ENCODE measurements around the gene FRY.
A peak's percentile ranks its signal among the peaks of the same experiment; 100 is the strongest.

The FRY gene

GRCh38 chr13:32025730-32026129, 5.8 kb upstream of the FRY start:
- H3K27me3 ChIP-seq (ENCODE audit: insufficient read depth, poor library complexity, severe bottlenecking): no peaks in the 10 kb centered on the region
- TF ChIP-seq POLR2AphosphoS5 (IDR thresholded peaks at IDR 0.05; ENCODE audit: low read depth): no peak
- no peak for TF ChIP-seq CTCF (IDR thresholded peaks at IDR 0.05; ENCODE audit: insufficient read depth, low read length)
- no peak for TF ChIP-seq SPI1 (IDR thresholded peaks at IDR 0.05; ENCODE audit: borderline replicate concordance, low read depth)
- no peak for TF ChIP-seq GABPA (IDR thresholded peaks at IDR 0.05; ENCODE audit: low read depth)
- TF ChIP-seq REST (IDR thresholded peaks at IDR 0.05; ENCODE audit: insufficient replicate concordance, low read depth): no peak
- H3K4me3 ChIP-seq (replicated peaks; ENCODE audit: insufficient read depth, low read length): no peak overlapping the region
- H3K27ac ChIP-seq (replicated peaks): no peak overlapping the region
- DNase-seq (ENCODE audit: low read depth in 1 of 2, low spot score in 1 of 2): no peak

GRCh38 chr13:32026623-32027022, 5.0 kb upstream of the FRY start:
- DNase-seq (ENCODE audit: low read depth in 1 of 2, low spot score in 1 of 2): no peak
- Histone ChIP-seq H3K4me3 (replicated peaks; ENCODE audit: insufficient read depth, low read length) (no peak overlapping the region), H3K27me3 (ENCODE audit: insufficient read depth, poor library complexity, severe bottlenecking) (no peaks in the 10 kb centered on the region), H3K27ac (replicated peaks) (no peak overlapping the region)
- TF ChIP-seq GABPA (IDR thresholded peaks at IDR 0.05; ENCODE audit: low read depth) (no peak), SPI1 (IDR thresholded peaks at IDR 0.05; ENCODE audit: borderline replicate concordance, low read depth) (no peak), POLR2AphosphoS5 (IDR thresholded peaks at IDR 0.05; ENCODE audit: low read depth) (no peak)

GRCh38 chr13:32028711-32029110, 2.9 kb upstream of the FRY start:
- Histone ChIP-seq H3K27ac (replicated peaks) (peak overlapping the region; percentile 8), H3K4me3 (replicated peaks; ENCODE audit: insufficient read depth, low read length) (no peak overlapping the region), H3K27me3 (ENCODE audit: insufficient read depth, poor library complexity, severe bottlenecking) (no peaks in the 10 kb centered on the region)
- no peak for TF ChIP-seq REST (IDR thresholded peaks at IDR 0.05; ENCODE audit: insufficient replicate concordance, low read depth)
- no peak for TF ChIP-seq GABPA (IDR thresholded peaks at IDR 0.05; ENCODE audit: low read depth)
- no peak for TF ChIP-seq CTCF (IDR thresholded peaks at IDR 0.05; ENCODE audit: insufficient read depth, low read length)
- TF ChIP-seq POLR2AphosphoS5 (IDR thresholded peaks at IDR 0.05; ENCODE audit: low read depth): no peak
- TF ChIP-seq SPI1 (IDR thresholded peaks at IDR 0.05; ENCODE audit: borderline replicate concordance, low read depth): no peak
- DNase-seq (ENCODE audit: low read depth in 1 of 2, low spot score in 1 of 2): no peak

- peak overlapping the region; percentile 85 for H3K4me3 ChIP-seq (replicated peaks; ENCODE audit: insufficient read depth, low read length)
- H3K27me3 ChIP-seq (ENCODE audit: insufficient read depth, poor library complexity, severe bottlenecking): no peaks in the 10 kb centered on the region
- TF ChIP-seq SPI1 (IDR thresholded peaks at IDR 0.05; ENCODE audit: borderline replicate concordance, low read depth) (no peak), GABPA (IDR thresholded peaks at IDR 0.05; ENCODE audit: low read depth) (no peak), POLR2AphosphoS5 (IDR thresholded peaks at IDR 0.05; ENCODE audit: low read depth) (no peak), REST (IDR thresholded peaks at IDR 0.05; ENCODE audit: insufficient replicate concordance, low read depth) (no peak), CTCF (IDR thresholded peaks at IDR 0.05; ENCODE audit: insufficient read depth, low read length) (no peak)
- H3K27ac ChIP-seq (replicated peaks): no peak overlapping the region; the same call in 1 of the 2 replicates
- DNase-seq (ENCODE audit: low read depth in 1 of 2, low spot score in 1 of 2): no peak
Observed at GRCh38 chr13:32029684-32030083, 1.9 kb upstream of the FRY start.

Measured in HL-60 (cell line).